Activated naive CD4-positive, alpha-beta T cell (primary cell): Measurements from ENCODE around the gene SCYL3.
"Not testable (repeated sequence)": the region's sequence is repeated elsewhere in the genome, so short reads cannot be mapped to it uniquely, and the experiment has no call there.

ENCODE experiments used
- DNase-seq, 4 experiments: peaks; one replicate each; lab custom pipeline; 2025; lab: John Stamatoyannopoulos, UW

SCYL3 gene

GRCh38 chr1:169869426-169869825, 24.3 kb downstream of the SCYL3 start:
- no peak for DNase-seq

DNA sequence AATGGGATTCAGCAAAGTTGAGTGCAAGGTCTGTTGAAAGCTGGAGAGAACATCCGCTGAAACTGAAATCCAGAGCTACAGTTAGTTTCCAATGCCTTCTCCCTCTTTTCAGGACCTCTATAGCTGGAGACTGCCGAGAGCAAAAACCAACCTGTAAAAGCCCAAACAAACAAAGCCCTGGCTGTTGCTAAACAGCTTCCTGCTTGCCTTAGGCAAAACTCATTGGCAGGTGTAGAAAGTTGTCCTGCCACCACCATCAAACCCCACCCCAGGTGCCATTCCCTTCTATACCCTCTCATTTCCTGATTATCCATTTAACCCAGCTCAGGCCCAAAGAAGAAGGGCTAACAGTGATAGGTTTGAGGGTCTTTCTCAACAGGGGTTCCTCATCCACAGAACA, 24.7 kb downstream of the SCYL3 start:
- DNase-seq, result no peak

DNA sequence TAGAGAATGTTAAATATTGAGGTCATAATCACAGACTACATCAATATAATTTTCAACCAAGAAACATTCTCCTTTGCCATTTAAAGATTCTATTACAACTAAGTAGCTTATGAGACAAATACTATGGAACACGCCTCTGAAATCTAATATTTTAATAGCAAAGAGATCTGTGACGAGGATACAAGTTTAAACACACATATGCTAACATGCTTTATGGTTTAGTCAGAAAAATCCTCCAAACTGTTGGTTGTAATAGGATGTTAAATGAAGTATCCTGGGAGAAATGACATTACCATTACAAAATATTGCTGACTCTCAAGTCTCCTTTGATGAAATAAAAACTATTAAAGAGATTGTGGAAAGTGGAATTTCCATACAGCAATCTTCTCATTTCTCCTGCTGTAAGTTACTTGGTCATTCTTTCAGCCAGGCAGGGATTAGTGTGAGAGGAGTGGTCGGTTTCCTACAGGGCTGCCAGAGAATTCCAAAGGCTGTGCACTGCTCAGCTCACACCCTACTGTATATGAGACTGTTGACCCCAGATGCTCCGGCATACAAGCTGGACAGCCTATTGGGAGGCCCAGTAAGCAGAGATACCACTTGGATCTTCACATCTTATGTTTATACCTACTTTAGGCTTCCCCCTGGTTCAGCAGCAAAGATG, 26.6 kb downstream of the SCYL3 start:
- no peak for DNase-seq

GRCh38 chr1:169866577-169866976, 27.1 kb downstream of the SCYL3 start:
- no peak for DNase-seq

DNA sequence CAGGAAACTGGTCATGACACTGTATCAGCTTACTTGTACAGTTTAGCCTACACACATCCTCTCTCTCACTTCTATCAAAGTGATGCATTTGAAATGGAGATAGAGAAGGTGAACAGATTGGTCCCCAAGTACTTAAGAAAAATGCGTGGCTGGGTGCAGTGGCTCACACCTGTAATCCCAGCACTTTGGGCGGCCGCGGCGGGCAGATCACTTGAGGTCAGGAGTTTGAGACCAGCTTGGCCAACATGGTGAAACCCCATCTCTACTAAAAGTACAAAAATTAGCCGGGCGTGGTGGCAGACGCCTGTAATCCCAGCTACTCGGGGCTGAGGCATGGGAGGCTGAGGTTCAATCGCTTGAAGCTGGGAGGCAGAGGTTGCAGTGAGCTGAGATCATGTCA, 29.2 kb downstream of the SCYL3 start:
- DNase-seq, result not testable (repeated sequence)

DNA sequence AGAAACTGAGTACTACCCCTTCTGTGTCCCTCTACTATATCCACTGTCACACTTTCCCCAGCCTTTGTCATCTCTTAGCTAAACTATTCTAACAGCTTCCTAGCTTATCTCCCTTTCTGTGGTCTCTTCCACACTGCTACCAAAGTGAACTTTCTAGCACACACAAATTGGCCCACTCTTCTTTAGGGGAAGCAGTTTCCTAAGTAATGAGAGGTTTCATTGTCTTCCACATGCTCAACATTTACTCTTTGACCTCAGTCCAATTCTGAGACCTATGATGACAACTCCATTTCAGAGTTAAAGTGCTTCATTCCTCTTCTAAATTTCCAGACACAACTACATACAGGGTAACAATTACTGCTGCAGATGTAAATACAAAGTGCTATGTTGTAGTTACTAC, 32.9 kb downstream of the SCYL3 start:
- DNase-seq, result no peak

GRCh38 chr1:169860187-169860586, 33.5 kb downstream of the SCYL3 start:
- DNase-seq, result no peak

GRCh38 chr1:169859001-169859400, 34.7 kb downstream of the SCYL3 start:
- no peak for DNase-seq

GRCh38 chr1:169858467-169858866, 35.2 kb downstream of the SCYL3 start:
- DNase-seq, result no peak

GRCh38 chr1:169853341-169853740, 40.4 kb downstream of the SCYL3 start:
- no peak for DNase-seq

DNA sequence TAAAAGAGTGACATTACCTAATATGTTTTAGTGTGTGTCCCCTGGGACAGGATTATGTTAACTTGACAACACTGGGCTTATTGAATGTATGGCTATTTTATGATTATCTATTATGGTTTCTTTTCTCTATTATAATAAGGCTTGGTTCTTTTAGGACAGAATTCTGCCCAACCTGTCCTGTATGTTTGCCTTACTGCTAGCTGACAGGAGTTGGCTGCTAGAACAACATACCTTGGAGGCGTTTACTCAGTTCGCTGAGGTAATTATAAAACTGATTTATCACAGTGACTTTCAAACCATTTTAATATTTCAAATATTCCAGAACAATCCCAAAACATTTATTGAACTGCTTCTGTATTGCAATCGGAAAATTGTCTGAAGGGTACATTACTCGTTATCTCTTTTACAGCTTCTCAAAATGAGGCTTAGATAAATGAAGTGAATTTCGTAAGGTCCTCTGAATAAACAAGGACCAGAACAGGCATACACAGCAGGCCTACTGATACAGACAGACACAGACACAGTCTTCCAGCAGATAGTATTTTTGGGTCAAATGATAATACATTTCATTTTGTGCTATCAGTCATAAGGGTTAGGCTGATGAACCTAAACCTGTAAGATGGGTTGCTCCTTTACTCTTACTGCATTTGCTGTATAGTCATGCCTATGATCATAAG, 44.2 kb downstream of the SCYL3 start:
- no peak for DNase-seq

GRCh38 chr1:169848456-169848855, 45.2 kb downstream of the SCYL3 start:
- no peak for DNase-seq

DNA sequence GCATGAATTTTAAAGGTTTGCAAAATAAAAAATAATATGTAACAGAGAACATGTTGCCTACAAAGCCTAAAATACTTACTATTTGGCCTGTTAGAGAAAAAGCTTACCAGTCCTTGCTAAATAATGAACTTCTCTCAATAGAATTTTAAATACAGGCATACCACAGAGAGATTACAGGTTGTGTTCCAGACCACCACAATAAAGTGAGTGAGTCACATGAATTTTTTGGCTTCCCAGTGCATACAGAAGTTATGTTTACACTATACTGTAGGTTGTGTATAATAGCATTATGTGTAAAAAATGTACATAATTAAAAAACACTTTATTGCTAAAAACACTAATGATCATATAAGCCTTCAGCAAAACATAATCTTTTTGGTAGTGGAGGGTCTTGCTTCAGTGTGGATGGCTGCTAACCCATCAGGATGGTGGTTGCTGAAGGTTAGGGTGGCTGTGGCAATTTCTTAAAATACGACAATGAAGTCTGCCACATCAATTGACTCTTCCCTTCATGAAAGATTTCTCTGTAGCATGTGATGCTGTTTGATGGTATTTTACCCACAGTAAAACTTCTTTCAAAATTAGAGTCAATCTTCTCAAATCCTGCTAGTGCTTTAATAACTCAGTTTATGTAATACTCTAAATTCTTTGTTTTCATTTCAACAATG, 48.6 kb downstream of the SCYL3 start:
- DNase-seq, result no peak

GRCh38 chr1:169838942-169839341, 54.8 kb downstream of the SCYL3 start:
- DNase-seq, result no peak

DNA sequence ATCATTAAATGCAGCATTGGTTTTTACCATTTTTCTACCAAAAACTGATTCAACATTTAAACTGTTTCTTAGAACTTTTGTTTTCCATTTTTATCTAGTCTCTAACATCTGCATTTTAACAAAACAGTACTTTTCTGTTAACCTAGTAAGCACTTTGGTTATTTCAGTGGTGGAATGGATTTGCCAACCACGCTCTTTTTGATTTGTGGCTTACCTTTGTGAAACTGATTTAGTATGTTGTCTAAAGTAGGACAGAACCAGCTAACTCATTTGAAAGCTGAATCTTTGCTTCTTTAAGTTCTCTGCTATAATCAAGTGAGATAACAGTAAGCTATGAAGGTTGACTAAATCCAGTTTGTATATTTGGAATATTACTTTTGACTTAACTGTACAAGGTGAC, 57.5 kb downstream of the SCYL3 start:
- DNase-seq, result no peak

- DNase-seq, result no peak
These were observed 58.0 kb downstream of the SCYL3 start for GRCh38 chr1:169835647-169836046.

DNA sequence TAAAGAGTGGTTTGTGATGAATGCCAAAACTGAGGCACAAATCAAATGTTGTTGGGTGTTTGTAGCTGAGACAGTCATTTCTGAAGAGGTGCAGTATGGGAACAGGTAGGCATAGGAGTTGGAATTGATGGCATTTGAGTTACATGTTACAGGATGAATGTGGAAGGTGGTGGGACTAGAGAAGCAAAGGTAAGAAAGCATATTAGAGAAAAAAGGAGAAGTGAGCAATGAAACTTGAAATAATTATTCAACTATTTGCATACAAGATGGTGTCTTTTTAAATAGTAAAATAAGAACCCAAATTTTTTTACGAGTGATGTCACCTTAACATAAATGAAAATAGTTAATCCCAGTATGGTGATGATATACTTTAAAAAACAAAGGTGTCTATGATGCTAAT, 58.8 kb downstream of the SCYL3 start:
- DNase-seq, result no peak

- no peak for DNase-seq
These were observed 60.4 kb downstream of the SCYL3 start for GRCh38 chr1:169833179-169833901.

DNA sequence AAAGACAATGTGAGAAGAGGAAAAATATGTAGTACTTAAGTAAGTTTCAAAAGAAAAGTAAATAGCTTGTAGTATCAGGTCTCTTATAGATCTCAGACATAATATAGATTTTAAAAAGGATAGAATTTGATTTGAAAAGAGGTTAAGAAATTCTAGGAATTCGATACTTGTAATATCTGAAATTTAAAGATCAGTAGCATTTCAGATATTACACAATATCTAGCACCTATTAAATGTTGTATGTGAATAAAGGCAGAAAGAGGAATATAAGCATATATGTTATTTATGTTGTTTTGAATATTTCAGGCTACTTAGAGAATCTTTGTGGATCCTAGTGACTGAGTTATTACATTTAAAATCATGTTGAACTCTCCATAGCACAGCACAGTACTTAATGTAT, 64.0 kb downstream of the SCYL3 start:
- no peak for DNase-seq

GRCh38 chr1:169824153-169824552, 69.5 kb downstream of the SCYL3 start:
- DNase-seq, result no peak

DNA sequence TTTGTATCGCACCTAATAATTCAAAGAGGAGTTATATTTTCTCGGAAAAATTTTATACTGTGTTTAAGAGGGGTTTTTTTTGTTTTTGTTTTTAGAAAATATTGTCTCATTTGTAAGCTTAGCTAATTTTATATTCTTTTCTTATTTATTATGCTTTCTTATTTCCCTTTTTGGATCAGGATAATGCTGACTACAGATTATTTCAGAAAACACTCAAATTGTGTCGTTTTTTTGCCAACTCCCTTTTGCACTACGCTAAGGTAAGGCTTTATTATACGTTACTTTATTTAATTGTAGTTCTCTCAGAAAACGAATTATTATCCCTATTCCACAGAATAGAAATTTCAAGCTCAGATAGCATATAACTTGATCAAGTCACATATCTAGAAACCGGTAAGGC, 72.2 kb downstream of the SCYL3 start:
- no peak for DNase-seq

DNA sequence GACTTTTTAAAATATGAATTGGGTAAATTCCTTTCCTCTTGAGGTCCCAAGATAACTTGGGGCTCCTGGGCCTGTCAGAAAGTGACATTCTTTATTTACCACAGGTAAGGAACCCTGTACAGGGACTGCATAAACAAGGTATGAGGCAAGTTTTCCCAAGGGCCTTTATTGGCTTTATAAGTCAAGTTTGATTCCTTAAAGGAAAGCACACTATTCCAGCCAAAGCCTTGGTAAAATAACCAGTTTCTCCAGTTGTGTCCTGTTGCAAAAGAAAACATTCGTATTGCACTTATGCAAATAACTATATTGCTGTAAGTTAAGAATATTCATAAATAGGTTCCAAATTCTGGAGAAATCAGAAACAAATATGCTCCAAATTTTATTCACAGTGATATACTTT, 77.1 kb downstream of the SCYL3 start:
- no peak for DNase-seq

DNA sequence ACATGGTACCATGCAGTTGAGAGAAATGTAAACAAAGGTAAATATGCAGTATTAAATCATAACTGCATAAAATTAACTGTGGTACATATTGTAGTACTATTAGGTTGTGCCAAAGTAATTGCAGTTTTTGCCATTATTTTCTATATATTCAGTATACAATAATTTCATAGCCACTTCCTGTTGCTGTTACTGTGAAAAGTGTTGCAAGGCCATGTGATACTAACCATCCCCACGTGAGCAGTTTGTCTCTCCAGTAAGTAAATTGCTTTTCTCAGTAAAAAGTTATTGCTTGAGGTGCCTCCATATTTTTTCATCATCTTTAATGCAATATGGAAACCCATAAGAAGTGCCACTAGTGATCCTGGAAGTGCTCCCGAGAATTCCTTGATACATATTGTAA, 79.4 kb downstream of the SCYL3 start:
- DNase-seq, result no peak
